HepG2 (cell line): ENCODE measurements around the gene SUPT4H1. TPM values are rescaled to one million over a fixed set of nuclear protein-coding genes. Genes with fewer than 3 reads are reported as not detected.
A peak's percentile ranks its signal among the peaks of the same experiment; 100 is the strongest.

Experiments used
- ATAC-seq: fragments of 200-7000 bp; cut with Tn5 transposase; 3 replicates; pipeline ENCODE4 v1.9.1; 2020; ENCODE audit warnings: mild to moderate bottlenecking, moderate library complexity
- BruUV-seq: library from RNA; stranded (reverse); fragments of 400-500 nt; replicated peaks from 2 replicates; lab custom pipeline; 2021; lab: Mats Ljungman, UMichigan
- CTCF ChIA-PET: fragments of 300-600 bp; formaldehyde crosslinking; extraction: SDS; loops from one replicate; lab custom pipeline; 2021; ENCODE audit warnings: low total read pairs, inconsistent platforms, low intra/inter-chr PET ratio; lab: Yijun Ruan, JAX
- POLR2A ChIA-PET: fragments of 350-600 bp; sonication (Branson Sonifier 250); formaldehyde crosslinking; loops from one replicate; lab custom pipeline; 2020; ENCODE audit warnings: antibody characterized with exemption, inconsistent platforms; lab: Yijun Ruan, JAX
- DNase-seq: peaks from one replicate; pipeline ENCODE4 v3.0.0-alpha.2; 2015; ENCODE audit warnings: low spot score
- FAIRE-seq: peaks from 3 replicates; lab custom pipeline; 2011; peaks lifted over from hg19 to GRCh38; lab: Jason Lieb, UNC
- H2AFZ ChIP-seq: one replicate; pipeline ENCODE4 v1.6.1; 2011; ENCODE audit warnings: low read length, inconsistent platforms
- H3K27ac ChIP-seq: fragments of 300-600 bp; 3 replicates; pipeline ENCODE4 v1.8.0; 2011; ENCODE audit warnings: mixed run types, mild to moderate bottlenecking, mixed read lengths, low read length, inconsistent platforms; ENCODE audit not compliant: insufficient read depth; ENCODE audit errors: extremely low read length
- H3K27me3 ChIP-seq, 2 experiments: fragments of 200-600 bp in 1 of 2; 2 replicates in 1 of 2; 3 replicates in 1 of 2; pipeline versions ENCODE4 v1.6.0 to v1.8.0; 2011; ENCODE audit warnings: low read length in 2 of 2, mild to moderate bottlenecking in 2 of 2, moderate library complexity in 2 of 2, inconsistent platforms in 1 of 2; ENCODE audit not compliant: insufficient read depth in 2 of 2, control insufficient read depth in 1 of 2
- H3K36me3 ChIP-seq, 2 experiments: fragments of 200-600 bp in 1 of 2; replicated peaks in 1 of 2; 2 replicates in 1 of 2; 3 replicates in 1 of 2; pipeline versions ENCODE4 v1.5.1 to v1.8.0; 2011; ENCODE audit warnings: low read length in 2 of 2, inconsistent platforms in 1 of 2; ENCODE audit not compliant: insufficient read depth in 2 of 2, control insufficient read depth in 1 of 2
- H3K4me1 ChIP-seq: 2 replicates; pipeline ENCODE4 v1.5.1; 2012; ENCODE audit warnings: low read length, inconsistent platforms; ENCODE audit not compliant: insufficient read depth
- H3K4me2 ChIP-seq: 2 replicates; pipeline ENCODE4 v1.6.0; 2011; ENCODE audit warnings: low read depth, low read length, inconsistent platforms
- H3K4me3 ChIP-seq, 3 experiments: fragments of 200-600 bp in 1 of 3; sonication (generic), shearing (Covaris generic) in 1 of 3; replicated peaks in 1 of 3; 2 replicates each; pipeline ENCODE4 v1.5.1; 2011 to 2016; ENCODE audit warnings: low read length in 3 of 3, inconsistent platforms in 2 of 3, low read depth in 2 of 3, mild to moderate bottlenecking in 2 of 3, control low read depth in 1 of 3, mixed read lengths in 1 of 3; ENCODE audit not compliant: insufficient read depth in 1 of 3
- H3K79me2 ChIP-seq: one replicate; pipeline ENCODE4 v1.6.1; 2011; ENCODE audit warnings: low read length, inconsistent platforms; ENCODE audit not compliant: insufficient read depth
- H3K9ac ChIP-seq: 2 replicates; pipeline ENCODE4 v1.6.0; 2011; ENCODE audit warnings: mild to moderate bottlenecking, low read depth, low read length, inconsistent platforms; ENCODE audit not compliant: insufficient read depth
- H3K9me3 ChIP-seq: 2 replicates; pipeline ENCODE4 v1.5.1; 2012; ENCODE audit warnings: mild to moderate bottlenecking, low read length
- H4K20me1 ChIP-seq: 2 replicates; pipeline ENCODE4 v1.6.0; 2011; ENCODE audit warnings: inconsistent platforms, mild to moderate bottlenecking, low read length, moderate library complexity; ENCODE audit not compliant: insufficient read depth
- CCAR2 ChIP-seq: fragments of 200-400 bp; formaldehyde crosslinking; optimal IDR thresholded peaks from 2 replicates; pipeline ENCODE3; 2018; ENCODE audit warnings: low read depth, mild to moderate bottlenecking, low read length, moderate library complexity
- FOSL2 ChIP-seq: sonication (generic); formaldehyde crosslinking; IDR thresholded peaks from 2 replicates; pipeline ENCODE4 v1.4.0; 2020; ENCODE audit warnings: missing genetic modification reagents
- GATA4 ChIP-seq: sonication (generic); IDR thresholded peaks from 2 replicates; pipeline ENCODE4 v1.6.1; 2016; ENCODE audit warnings: antibody characterized with exemption, low read depth, borderline replicate concordance
- GATAD1 ChIP-seq: IDR thresholded peaks from 2 replicates; pipeline ENCODE4 v1.6.1; 2016; ENCODE audit warnings: missing genetic modification reagents, missing compliant biosample characterization
- NR2F6 ChIP-seq, 2 experiments: IDR thresholded peaks; 2 replicates each; pipeline ENCODE4 v1.6.1; 2016; ENCODE audit warnings: antibody characterized with exemption in 1 of 2, mild to moderate bottlenecking in 1 of 2
- RXRA ChIP-seq: sonication (generic); formaldehyde crosslinking; IDR thresholded peaks from 2 replicates; pipeline ENCODE4 v1.5.1; 2020; ENCODE audit warnings: missing genetic modification reagents
- SMC3 ChIP-seq: IDR thresholded peaks from 2 replicates; pipeline ENCODE4 v1.6.1; 2011; ENCODE audit warnings: low read length, improper control_type of control experiment
- ZFP1 ChIP-seq: IDR thresholded peaks from 2 replicates; pipeline ENCODE4 v1.6.1; 2016
- ZNF335 ChIP-seq: sonication (generic); formaldehyde crosslinking; IDR thresholded peaks from 2 replicates; pipeline ENCODE4 v1.4.0; 2020; ENCODE audit warnings: missing genetic modification reagents
- ZNF556 ChIP-seq: sonication (generic); formaldehyde crosslinking; IDR thresholded peaks from 2 replicates; pipeline ENCODE4 v1.4.0; 2020; ENCODE audit warnings: mild to moderate bottlenecking, missing genetic modification reagents, borderline replicate concordance
- WGBS: methylation state at CpG from one replicate; pipeline ENCODE4 v1.1.6; 2017; ENCODE audit warnings: low lambda C conversion rate; 5-methylcytosine and 5-hydroxymethylcytosine counted together
- in situ Hi-C: cut with HindIII; loops from 2 replicates; pipeline ENCODE4 v1.10.0; 2017; ENCODE audit warnings: low pct_unique_long_range_greater_than_20kb; ENCODE audit not compliant: extremely low pct_ligation_motif_present
- intact Hi-C: fragments of 100-400 bp; cut with micrococcal nuclease; formaldehyde crosslinking; loops from one replicate; pipeline ENCODE4 v1.10.0; 2022; ENCODE audit not compliant: unreplicated experiment
- polyA plus RNA-seq, 8 experiments: library from polyadenylated mRNA; depleted of rRNA in 3 of 8; stranded (reverse) in 7 of 8; unstranded in 1 of 8; fragments of >200 nt; fragmentation: Illumina TruSeq in 4 of 8; extraction: Trizol in 4 of 8; gene quantifications; 2 replicates each; pipeline versions ENCODE4 v1.2.1 to v1.2.3, GENCODE V29; 2011 to 2016; ENCODE audit warnings: low read depth in 4 of 8, missing spikeins in 1 of 8, mixed read lengths in 1 of 8; ENCODE audit not compliant: insufficient read depth in 1 of 8
- total RNA-seq, 5 experiments: library from RNA; depleted of rRNA; stranded (reverse); fragments of >200 nt; fragmentation: Illumina TruSeq; extraction: Trizol; gene quantifications; 2 replicates each; pipeline ENCODE4 v1.2.3, GENCODE V29; 2016; ENCODE audit warnings: low read depth in 1 of 5
- TF ChIP-seq, protein P1 (sequence below): IDR thresholded peaks from 2 replicates; pipeline ENCODE4 v1.6.1; 2016; ENCODE audit warnings: mild to moderate bottlenecking
- TF ChIP-seq, protein P2 (sequence below): sonication (generic); formaldehyde crosslinking; IDR thresholded peaks from 2 replicates; pipeline ENCODE4 v1.8.0; 2022; ENCODE audit warnings: mild to moderate bottlenecking, missing genetic modification reagents
- TF ChIP-seq, protein P3 (sequence below): IDR thresholded peaks from 2 replicates; pipeline ENCODE4 v1.6.1; 2016; ENCODE audit warnings: low read depth, borderline replicate concordance
- TF ChIP-seq, protein P4 (sequence below): IDR thresholded peaks from 2 replicates; pipeline ENCODE4 v1.6.1; 2016; ENCODE audit warnings: missing compliant biosample characterization, missing genetic modification reagents, borderline replicate concordance

SUPT4H1 gene
- total and polyA plus RNA-seq, 2 of the 13 experiments (the other 11 are each of a cell fraction or from before 2014, with no cell fraction given), result 155 to 244 TPM

DNA sequence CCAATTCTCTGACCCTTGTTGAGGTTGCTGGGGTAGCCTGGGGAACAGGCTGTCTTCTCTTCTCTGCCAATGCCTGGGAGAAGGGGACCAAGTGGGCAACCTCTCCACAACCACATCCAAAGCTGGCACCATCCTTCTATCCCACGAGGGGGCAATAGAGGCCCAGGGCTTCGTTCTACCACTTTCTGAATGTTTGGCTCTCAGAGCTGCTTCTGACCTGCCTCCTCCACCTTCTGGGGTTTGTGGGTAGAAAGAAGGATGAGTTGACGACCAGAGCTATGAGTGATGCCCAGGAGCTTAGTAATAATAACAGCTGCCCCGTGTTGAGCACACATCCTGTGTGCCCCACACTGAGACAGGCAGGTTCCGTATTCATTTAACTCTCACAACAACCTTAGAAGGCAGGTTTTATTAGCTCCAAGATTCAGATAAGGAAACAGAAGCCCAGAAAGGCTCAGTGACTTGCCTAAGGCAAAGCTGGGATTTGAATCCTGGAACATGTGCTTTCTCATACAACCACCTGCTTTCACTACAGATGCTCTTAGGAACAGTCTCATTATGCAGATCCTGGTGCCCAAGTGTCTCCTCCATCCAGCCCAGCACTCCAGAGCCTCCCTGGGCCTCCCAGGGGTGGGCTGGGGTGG lies 34.5 kb downstream of the SUPT4H1 start:
- Histone ChIP-seq H3K9me3 (no peaks in the 10 kb centered on the region), H3K4me3 (no peak overlapping the region), H3K36me3 (no peaks in the 10 kb centered on the region), H3K79me2 (no peaks in the 10 kb centered on the region), H3K4me2 (0 out of 2 replicates have a peak overlapping the region, but pooled peaks have one; percentile 0), H2AFZ (no peak overlapping the region), H4K20me1 (no peaks in the 10 kb centered on the region), H3K27me3 (peaks cover 17 to 68% of the 10 kb centered on the region in 2 experiments), H3K9ac (no peak overlapping the region), H3K4me1 (peaks cover 19% of the 10 kb centered on the region; the same call in 1 of the 2 replicates), H3K27ac (no peak overlapping the region)
- CTCF ChIA-PET, result interaction anchor here (1.5 to 5.0 kb wide), 3 partner anchors 9 to 130 kb away, joined by 9 to 121 read pairs (median 20); partner anchors contain the start of gene RNF43
- intact Hi-C loops, result loop anchor here (1.0 to 2.0 kb wide), 3 partner anchors 35 to 130 kb away; partner anchors contain the start of genes RNF43 and SUPT4H1
- BruUV-seq, result no TSS peak
- WGBS, result 9% methylated on average over 5 of the region's 5 CpGs
- FAIRE-seq, result peak; percentile 94
- POLR2A ChIA-PET, result interaction anchor here (0.9 to 2.6 kb wide), 10 partner anchors 9 to 131 kb away, joined by 3 to 35 read pairs (median 4); partner anchors contain the start of genes RNF43 and SUPT4H1
- DNase-seq, result peak; percentile 75
- peak; percentile 84 for ATAC-seq
- in situ Hi-C loops, result no loop called here
- no peak for TF ChIP-seq ZFP1 (CRISPR knock-in tag)
- TF ChIP-seq GATA4, result no peak
- peak; percentile 26 for TF ChIP-seq CCAR2
- TF ChIP-seq, protein P1, sequence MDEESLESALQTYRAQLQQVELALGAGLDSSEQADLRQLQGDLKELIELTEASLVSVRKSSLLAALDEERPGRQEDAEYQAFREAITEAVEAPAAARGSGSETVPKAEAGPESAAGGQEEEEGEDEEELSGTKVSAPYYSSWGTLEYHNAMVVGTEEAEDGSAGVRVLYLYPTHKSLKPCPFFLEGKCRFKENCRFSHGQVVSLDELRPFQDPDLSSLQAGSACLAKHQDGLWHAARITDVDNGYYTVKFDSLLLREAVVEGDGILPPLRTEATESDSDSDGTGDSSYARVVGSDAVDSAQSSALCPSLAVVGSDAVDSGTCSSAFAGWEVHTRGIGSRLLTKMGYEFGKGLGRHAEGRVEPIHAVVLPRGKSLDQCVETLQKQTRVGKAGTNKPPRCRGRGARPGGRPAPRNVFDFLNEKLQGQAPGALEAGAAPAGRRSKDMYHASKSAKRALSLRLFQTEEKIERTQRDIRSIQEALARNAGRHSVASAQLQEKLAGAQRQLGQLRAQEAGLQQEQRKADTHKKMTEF (CRISPR knock-in tag), result peak; percentile 58; the same call in 1 of the 2 replicates
- no peak for TF ChIP-seq ZNF556 (CRISPR knock-in tag)
- peak; percentile 21; the same call in 1 of the 2 replicates for TF ChIP-seq RXRA
- TF ChIP-seq, protein P2, sequence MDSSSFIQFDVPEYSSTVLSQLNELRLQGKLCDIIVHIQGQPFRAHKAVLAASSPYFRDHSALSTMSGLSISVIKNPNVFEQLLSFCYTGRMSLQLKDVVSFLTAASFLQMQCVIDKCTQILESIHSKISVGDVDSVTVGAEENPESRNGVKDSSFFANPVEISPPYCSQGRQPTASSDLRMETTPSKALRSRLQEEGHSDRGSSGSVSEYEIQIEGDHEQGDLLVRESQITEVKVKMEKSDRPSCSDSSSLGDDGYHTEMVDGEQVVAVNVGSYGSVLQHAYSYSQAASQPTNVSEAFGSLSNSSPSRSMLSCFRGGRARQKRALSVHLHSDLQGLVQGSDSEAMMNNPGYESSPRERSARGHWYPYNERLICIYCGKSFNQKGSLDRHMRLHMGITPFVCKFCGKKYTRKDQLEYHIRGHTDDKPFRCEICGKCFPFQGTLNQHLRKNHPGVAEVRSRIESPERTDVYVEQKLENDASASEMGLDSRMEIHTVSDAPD (CRISPR knock-in tag), result no peak
- 0 out of 2 replicates have a peak, but pooled peaks have one; percentile 28 for TF ChIP-seq ZNF335 (CRISPR knock-in tag)
- TF ChIP-seq FOSL2 (CRISPR knock-in tag), result 0 out of 2 replicates have a peak, but pooled peaks have one; percentile 18
- TF ChIP-seq SMC3, result peak; percentile 100
- TF ChIP-seq GATAD1 (CRISPR knock-in tag), result 0 out of 2 replicates have a peak, but pooled peaks have one; percentile 22
- TF ChIP-seq, protein P3, sequence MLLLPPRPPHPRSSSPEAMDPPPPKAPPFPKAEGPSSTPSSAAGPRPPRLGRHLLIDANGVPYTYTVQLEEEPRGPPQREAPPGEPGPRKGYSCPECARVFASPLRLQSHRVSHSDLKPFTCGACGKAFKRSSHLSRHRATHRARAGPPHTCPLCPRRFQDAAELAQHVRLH (CRISPR knock-in tag), result peak; percentile 69; the same call in 1 of the 2 replicates
- TF ChIP-seq NR2F6 (IDR thresholded peaks at IDR 0.05), result no peak
- TF ChIP-seq NR2F6 (CRISPR knock-in tag; IDR thresholded peaks at IDR 0.05), result 0 out of 2 replicates have a peak, but pooled peaks have one; percentile 17
- TF ChIP-seq, protein P4, sequence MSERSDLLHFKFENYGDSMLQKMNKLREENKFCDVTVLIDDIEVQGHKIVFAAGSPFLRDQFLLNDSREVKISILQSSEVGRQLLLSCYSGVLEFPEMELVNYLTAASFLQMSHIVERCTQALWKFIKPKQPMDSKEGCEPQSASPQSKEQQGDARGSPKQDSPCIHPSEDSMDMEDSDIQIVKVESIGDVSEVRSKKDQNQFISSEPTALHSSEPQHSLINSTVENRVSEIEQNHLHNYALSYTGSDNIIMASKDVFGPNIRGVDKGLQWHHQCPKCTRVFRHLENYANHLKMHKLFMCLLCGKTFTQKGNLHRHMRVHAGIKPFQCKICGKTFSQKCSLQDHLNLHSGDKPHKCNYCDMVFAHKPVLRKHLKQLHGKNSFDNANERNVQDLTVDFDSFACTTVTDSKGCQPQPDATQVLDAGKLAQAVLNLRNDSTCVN, result peak; percentile 55; the same call in 1 of the 2 replicates
